Smooth muscle cell (in vitro differentiated cells): ENCODE measurements around the gene ELFN2. TPM values are rescaled to one million over a fixed set of nuclear protein-coding genes. Genes with fewer than 3 reads are reported as not detected.

Source experiments
- DNase-seq: peaks from one replicate; lab custom pipeline; 2025; ENCODE audit not compliant: unreplicated experiment; lab: John Stamatoyannopoulos, UW
- H2AFZ ChIP-seq: fragments of 200-600 bp; sonication (generic); 2 replicates; pipeline ENCODE4 v1.6.0; 2016; ENCODE audit warnings: antibody characterized with exemption, low read depth, mild to moderate bottlenecking
- H3F3A ChIP-seq: fragments of 200-600 bp; sonication (generic); 2 replicates; pipeline ENCODE4 v1.6.0; 2017; ENCODE audit warnings: antibody characterized with exemption, low read depth
- H3K27ac ChIP-seq: fragments of 200-600 bp; sonication (generic); 2 replicates; pipeline ENCODE4 v1.5.1; 2016; ENCODE audit warnings: low read depth, mild to moderate bottlenecking
- H3K27me3 ChIP-seq: fragments of 200-600 bp; sonication (generic); 2 replicates; pipeline ENCODE4 v1.6.1; 2016; ENCODE audit warnings: low read depth, mild to moderate bottlenecking
- H3K36me3 ChIP-seq: fragments of 200-600 bp; sonication (generic); 2 replicates; pipeline ENCODE4 v1.5.1; 2016; ENCODE audit warnings: low read depth
- H3K4me1 ChIP-seq: fragments of 200-600 bp; sonication (generic); 2 replicates; pipeline ENCODE4 v1.5.1; 2016; ENCODE audit warnings: low read depth
- H3K4me2 ChIP-seq: fragments of 200-600 bp; sonication (generic); 2 replicates; pipeline ENCODE4 v1.6.0; 2016; ENCODE audit warnings: mild to moderate bottlenecking
- H3K4me3 ChIP-seq: fragments of 200-600 bp; sonication (generic); 2 replicates; pipeline ENCODE4 v1.5.1; 2016; ENCODE audit warnings: mild to moderate bottlenecking
- H3K79me2 ChIP-seq: fragments of 200-600 bp; sonication (generic); 2 replicates; pipeline ENCODE4 v1.6.0; 2016; ENCODE audit warnings: low read depth, mild to moderate bottlenecking
- H3K9ac ChIP-seq: fragments of 200-600 bp; sonication (generic); 2 replicates; pipeline ENCODE4 v1.6.0; 2016; ENCODE audit warnings: low read depth
- H3K9me3 ChIP-seq: fragments of 200-600 bp; sonication (generic); replicated peaks from 2 replicates; pipeline ENCODE4 v1.5.1; 2016; ENCODE audit warnings: low read depth
- H4K20me1 ChIP-seq: fragments of 200-600 bp; sonication (generic); 2 replicates; pipeline ENCODE4 v1.6.0; 2016; ENCODE audit warnings: low read depth
- CTCF ChIP-seq: fragments of 200-600 bp; sonication (generic); IDR thresholded peaks from 2 replicates; pipeline ENCODE4 v1.5.1; 2017; ENCODE audit warnings: borderline replicate concordance, mild to moderate bottlenecking, antibody characterized with exemption; ENCODE audit not compliant: insufficient read depth, poor library complexity, severe bottlenecking
- WGBS: methylation state at CpG from one replicate; pipeline ENCODE4 v1.1.7; 2016; ENCODE audit warnings: low lambda C conversion rate; 5-methylcytosine and 5-hydroxymethylcytosine counted together
- polyA plus RNA-seq: library from polyadenylated mRNA; unstranded; fragments of >200 nt; fragmentation: Nextera tagmentation; extraction: Ambion mirVana; gene quantifications from 2 replicates; pipeline ENCODE4 v1.2.1, GENCODE V29; 2016
- total RNA-seq: library from RNA; depleted of rRNA; stranded (reverse); fragments of >200 nt; gene quantifications from 2 replicates; pipeline ENCODE4 v1.2.3, GENCODE V29; 2014

The ELFN2 gene
- total and polyA plus RNA-seq, 2 experiments from 2014 or later = 0.63 to 1.3 TPM

- no peaks in the 10 kb centered on the region for H3K27me3 ChIP-seq
- no peak overlapping the region for H3K4me2 ChIP-seq
- H3K9ac ChIP-seq = no peak overlapping the region
- no peaks in the 10 kb centered on the region for H3K4me1 ChIP-seq
- no peak for DNase-seq
- H3K79me2 ChIP-seq = no peaks in the 10 kb centered on the region
- H3K36me3 ChIP-seq = no peaks in the 10 kb centered on the region
- no peaks in the 10 kb centered on the region for H4K20me1 ChIP-seq
- H3K9me3 ChIP-seq = no peaks in the 10 kb centered on the region
- no peak overlapping the region for H2AFZ ChIP-seq
- WGBS = 91% methylated on average over 3 of the region's 3 CpGs
- H3F3A ChIP-seq = no peaks in the 10 kb centered on the region
- TF ChIP-seq CTCF = no peak
- no peak overlapping the region for H3K4me3 ChIP-seq
- H3K27ac ChIP-seq = no peak overlapping the region
These were observed 64.7 kb downstream of the ELFN2 start for GRCh38 chr22:37362621-37363020.

GRCh38 chr22:37358917-37359316 is 68.4 kb downstream of the ELFN2 start:
- H3K4me2 ChIP-seq = no peak overlapping the region
- 69% methylated on average over 8 of the region's 8 CpGs for WGBS
- H3K9me3 ChIP-seq = no peaks in the 10 kb centered on the region
- TF ChIP-seq CTCF = no peak
- H3K27ac ChIP-seq = no peak overlapping the region
- no peaks in the 10 kb centered on the region for H3K36me3 ChIP-seq
- no peak overlapping the region for H3K4me3 ChIP-seq
- H2AFZ ChIP-seq = no peak overlapping the region
- no peaks in the 10 kb centered on the region for H3F3A ChIP-seq
- no peaks in the 10 kb centered on the region for H3K79me2 ChIP-seq
- H3K9ac ChIP-seq = no peak overlapping the region
- no peaks in the 10 kb centered on the region for H4K20me1 ChIP-seq
- H3K27me3 ChIP-seq = peaks cover under 1% of the 10 kb centered on the region
- H3K4me1 ChIP-seq = no peaks in the 10 kb centered on the region
- no peak for DNase-seq

GRCh38 chr22:37358386-37358785 is 68.9 kb downstream of the ELFN2 start:
- Histone ChIP-seq H3K4me2 (no peak overlapping the region), H3K4me1 (no peaks in the 10 kb centered on the region), H3K27ac (no peak overlapping the region), H3K36me3 (no peaks in the 10 kb centered on the region), H3K9ac (no peak overlapping the region), H3K4me3 (no peak overlapping the region), H3F3A (no peaks in the 10 kb centered on the region), H4K20me1 (no peaks in the 10 kb centered on the region), H3K9me3 (no peaks in the 10 kb centered on the region), H3K79me2 (no peaks in the 10 kb centered on the region), H2AFZ (no peak overlapping the region), H3K27me3 (peaks cover 6% of the 10 kb centered on the region)
- 94% methylated on average over 11 of the region's 11 CpGs for WGBS
- no peak for TF ChIP-seq CTCF
- DNase-seq = no peak

- Histone ChIP-seq H3K4me2 (no peak overlapping the region), H3K79me2 (no peaks in the 10 kb centered on the region), H2AFZ (no peak overlapping the region), H3K9me3 (no peaks in the 10 kb centered on the region), H3K27me3 (peaks cover 6% of the 10 kb centered on the region), H3K36me3 (no peaks in the 10 kb centered on the region), H3K4me3 (no peak overlapping the region), H3K9ac (no peak overlapping the region), H3K4me1 (no peaks in the 10 kb centered on the region), H3F3A (no peaks in the 10 kb centered on the region), H3K27ac (no peak overlapping the region), H4K20me1 (no peaks in the 10 kb centered on the region)
- no peak for TF ChIP-seq CTCF
- no peak for DNase-seq
- WGBS = 90% methylated on average over 10 of the region's 10 CpGs
These were observed 69.7 kb downstream of the ELFN2 start for GRCh38 chr22:37357446-37358075.
